Measurements from ENCODE around the gene IGSF3. TPM values are rescaled to one million over a fixed set of nuclear protein-coding genes. Genes with fewer than 3 reads are reported as not detected.

Gene IGSF3
- total and polyA plus RNA-seq, 7 donors: 1.8 to 10.2 (median 5.3) TPM

DNA sequence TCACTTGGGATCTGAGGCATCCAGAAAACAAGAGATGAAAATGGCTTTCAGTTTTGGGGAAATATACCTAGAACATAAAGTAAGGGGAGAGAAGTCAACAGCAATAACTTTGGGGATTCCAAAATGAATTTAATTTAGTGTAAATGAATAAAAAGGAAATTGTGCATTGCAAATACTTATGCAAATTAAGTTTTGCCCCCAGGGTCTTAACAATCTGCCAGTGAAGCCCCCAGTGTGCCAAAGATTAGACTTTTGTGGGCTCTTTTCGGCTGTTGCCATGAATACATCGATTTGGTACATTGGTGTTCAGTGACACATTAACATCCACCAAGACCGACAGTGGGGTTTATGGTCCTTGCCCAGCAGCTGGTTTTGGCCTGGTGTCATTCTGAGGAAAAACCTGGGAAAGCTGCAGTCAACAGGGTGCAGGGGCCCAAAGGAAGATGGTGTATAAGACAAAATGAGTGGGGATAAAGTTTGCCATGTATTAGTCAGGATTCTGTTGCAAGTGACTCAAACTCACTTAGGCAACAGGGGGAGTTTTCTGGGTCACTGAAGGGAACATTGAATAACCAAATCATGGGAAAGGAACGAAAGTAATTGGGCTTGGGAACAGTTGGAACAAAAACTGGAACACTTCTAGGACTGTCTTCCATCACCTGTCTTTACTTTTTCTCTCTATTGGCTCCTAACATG is 30.2 kb upstream of the IGSF3 start:
- DNase-seq: no peak
- 79 to 86% methylated on average over 4 of the region's 4 CpGs for WGBS, 2 donors
- Histone ChIP-seq H3K4me1 (peaks cover 0 to 12% (median 0%) of the 10 kb centered on the region in 4 donors), H3K36me3 (no peaks in the 10 kb centered on the region), H3K27me3 (no peaks in the 10 kb centered on the region), H3K4me3 (no peak overlapping the region), H3K27ac (no peak overlapping the region), H3K9me3 (peaks cover 0 to 2% (median 0%) of the 10 kb centered on the region in 4 donors)
- intact Hi-C loops (cut with DNase I): no loop called here
- TF ChIP-seq POLR2AphosphoS5 (IDR thresholded peaks at IDR 0.05): peak in 2 of 4 donors; percentile 21 to 74
- TF ChIP-seq, protein P1, sequence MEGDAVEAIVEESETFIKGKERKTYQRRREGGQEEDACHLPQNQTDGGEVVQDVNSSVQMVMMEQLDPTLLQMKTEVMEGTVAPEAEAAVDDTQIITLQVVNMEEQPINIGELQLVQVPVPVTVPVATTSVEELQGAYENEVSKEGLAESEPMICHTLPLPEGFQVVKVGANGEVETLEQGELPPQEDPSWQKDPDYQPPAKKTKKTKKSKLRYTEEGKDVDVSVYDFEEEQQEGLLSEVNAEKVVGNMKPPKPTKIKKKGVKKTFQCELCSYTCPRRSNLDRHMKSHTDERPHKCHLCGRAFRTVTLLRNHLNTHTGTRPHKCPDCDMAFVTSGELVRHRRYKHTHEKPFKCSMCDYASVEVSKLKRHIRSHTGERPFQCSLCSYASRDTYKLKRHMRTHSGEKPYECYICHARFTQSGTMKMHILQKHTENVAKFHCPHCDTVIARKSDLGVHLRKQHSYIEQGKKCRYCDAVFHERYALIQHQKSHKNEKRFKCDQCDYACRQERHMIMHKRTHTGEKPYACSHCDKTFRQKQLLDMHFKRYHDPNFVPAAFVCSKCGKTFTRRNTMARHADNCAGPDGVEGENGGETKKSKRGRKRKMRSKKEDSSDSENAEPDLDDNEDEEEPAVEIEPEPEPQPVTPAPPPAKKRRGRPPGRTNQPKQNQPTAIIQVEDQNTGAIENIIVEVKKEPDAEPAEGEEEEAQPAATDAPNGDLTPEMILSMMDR (IDR thresholded peaks at IDR 0.05): no peak

DNA sequence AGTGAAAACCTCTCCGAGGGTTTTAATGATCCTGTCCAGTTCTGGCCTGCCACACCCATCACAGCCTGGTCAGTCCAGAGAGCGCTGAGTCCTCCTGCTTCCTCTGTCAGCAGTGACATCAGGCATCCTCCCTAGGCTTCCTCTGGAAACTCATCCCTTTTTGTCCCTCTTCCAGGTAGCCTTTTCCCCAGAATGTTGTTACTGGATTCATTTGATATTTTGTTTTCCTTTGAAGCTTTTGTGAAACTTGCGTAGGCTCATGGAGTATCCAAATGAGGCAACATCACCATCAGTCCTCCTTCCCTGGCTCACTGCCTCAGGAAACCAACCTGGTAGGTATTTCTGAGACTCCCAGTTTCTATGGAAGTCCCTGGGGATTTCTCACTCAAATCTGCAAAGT is 27.0 kb upstream of the IGSF3 start:
- no peak overlapping the region for H3K4me3 ChIP-seq
- H3K27ac ChIP-seq: no peak overlapping the region
- H3K9me3 ChIP-seq: no peaks in the 10 kb centered on the region
- H3K27me3 ChIP-seq: no peaks in the 10 kb centered on the region
- H3K4me1 ChIP-seq: peaks cover 0 to 26% (median 5%) of the 10 kb centered on the region in 4 donors
- intact Hi-C loops (cut with DNase I): no loop called here
- TF ChIP-seq, protein P1 (IDR thresholded peaks at IDR 0.05): no peak
- TF ChIP-seq POLR2A (IDR thresholded peaks at IDR 0.05): no peak
- TF ChIP-seq EP300 (IDR thresholded peaks at IDR 0.05): no peak
- no peak for TF ChIP-seq POLR2AphosphoS5 (IDR thresholded peaks at IDR 0.05)
- no peaks in the 10 kb centered on the region for H3K36me3 ChIP-seq
- 80 to 93% methylated on average over 3 of the region's 3 CpGs for WGBS, 2 donors
- DNase-seq: no peak

- Histone ChIP-seq H3K27ac (no peak overlapping the region), H3K4me3 (no peak overlapping the region), H3K4me1 (peaks cover 0 to 26% (median 5%) of the 10 kb centered on the region in 4 donors), H3K9me3 (no peaks in the 10 kb centered on the region), H3K36me3 (no peaks in the 10 kb centered on the region), H3K27me3 (no peaks in the 10 kb centered on the region)
- 71 to 87% methylated on average over 5 of the region's 5 CpGs for WGBS, 2 donors
- TF ChIP-seq POLR2AphosphoS5 (IDR thresholded peaks at IDR 0.05) (no peak), POLR2A (IDR thresholded peaks at IDR 0.05) (no peak), EP300 (IDR thresholded peaks at IDR 0.05) (no peak)
- TF ChIP-seq, protein P1 (IDR thresholded peaks at IDR 0.05): no peak
- intact Hi-C loops (cut with DNase I): no loop called here
- no peak for DNase-seq
Observed at GRCh38 chr1:116693759-116694480, 26.4 kb upstream of the IGSF3 start.

DNA sequence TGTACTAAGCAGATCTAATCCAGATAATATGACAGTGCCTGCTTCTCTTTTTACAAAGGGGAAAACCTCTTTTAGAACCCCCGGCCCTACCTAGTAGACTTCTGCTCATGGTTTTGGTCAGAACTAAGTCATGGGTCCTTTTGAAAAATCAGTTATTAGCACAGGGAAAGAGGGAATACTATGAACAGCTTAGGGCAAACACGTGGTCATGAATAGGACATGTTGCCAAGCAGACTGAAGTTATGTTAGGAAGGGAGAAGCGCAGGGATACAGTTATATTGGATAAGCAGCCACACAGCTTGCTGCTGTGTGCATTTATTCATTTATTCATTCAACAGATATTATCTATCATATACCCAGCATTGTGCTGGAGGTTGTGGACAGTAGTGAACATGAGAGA is 25.3 kb upstream of the IGSF3 start:
- H3K27ac ChIP-seq: no peak overlapping the region
- no peaks in the 10 kb centered on the region for H3K9me3 ChIP-seq
- intact Hi-C loops (cut with DNase I): no loop called here
- peaks cover 0 to 26% (median 5%) of the 10 kb centered on the region in 4 donors for H3K4me1 ChIP-seq
- WGBS, 2 donors: 81 to 87% methylated on average over 3 of the region's 3 CpGs
- H3K27me3 ChIP-seq: no peaks in the 10 kb centered on the region
- TF ChIP-seq POLR2A (IDR thresholded peaks at IDR 0.05): no peak
- TF ChIP-seq POLR2AphosphoS5 (IDR thresholded peaks at IDR 0.05): no peak
- TF ChIP-seq EP300 (IDR thresholded peaks at IDR 0.05): no peak
- TF ChIP-seq, protein P1 (IDR thresholded peaks at IDR 0.05): no peak
- H3K4me3 ChIP-seq: no peak overlapping the region
- no peak for DNase-seq
- H3K36me3 ChIP-seq: no peaks in the 10 kb centered on the region

Data from sigmoid colon (tissue), 7 donors.